Adrenal gland (tissue), 12 donors: ENCODE data around the gene TMOD1. TPM values are rescaled to one million over a fixed set of nuclear protein-coding genes. Genes with fewer than 3 reads are reported as not detected.
A peak's percentile ranks its signal among the peaks of the same experiment; 100 is the strongest.

Source experiments
- DNase-seq, 7 donors: peaks; one replicate each; pipeline ENCODE4 v3.0.0-alpha.2; 2019 to 2020
- H3K27ac ChIP-seq, 5 donors: fragments of 200-600 bp; sonication (generic) in 4 of 5; 1 replicate in 3 of 5; 2 replicates in 2 of 5; pipeline versions ENCODE4 v1.5.1 to v1.8.0; 2016 to 2020; ENCODE audit warnings: mild to moderate bottlenecking in 1 of 5
- H3K27me3 ChIP-seq: fragments of 200-600 bp; 2 replicates; pipeline ENCODE4 v1.8.0; 2021
- H3K36me3 ChIP-seq, 2 donors: fragments of 200-600 bp; replicated peaks in 1 of 2; 1 replicate in 1 of 2; 2 replicates in 1 of 2; pipeline versions ENCODE4 v1.5.1 to v1.8.0; 2018 to 2022
- H3K4me1 ChIP-seq, 2 donors: fragments of 200-600 bp; replicated peaks in 1 of 2; 1 replicate in 1 of 2; 2 replicates in 1 of 2; pipeline versions ENCODE4 v1.5.1 to v1.8.0; 2018 to 2021
- H3K4me3 ChIP-seq, 4 donors: fragments of 200-600 bp; sonication (generic) in 3 of 4; one replicate each; pipeline ENCODE4 v1.5.1; 2016 to 2018
- H3K9me3 ChIP-seq, 3 donors: fragments of 200-600 bp; sonication (generic) in 1 of 3; replicated peaks in 1 of 3; 1 replicate in 2 of 3; 2 replicates in 1 of 3; pipeline versions ENCODE4 v1.5.1 to v1.8.0; 2016 to 2021
- POLR2A ChIP-seq, 2 donors: fragments of 450-650 bp; IDR thresholded peaks; one replicate each; pipeline ENCODE4 v1.6.1; 2017; ENCODE audit warnings: antibody characterized with exemption in 2 of 2, mild to moderate bottlenecking in 2 of 2, moderate library complexity in 1 of 2
- WGBS, 4 donors: extraction: QIAGEN DNeasy Blood & Tissue Kit in 2 of 4; methylation state at CpG; one replicate each; pipeline versions ENCODE4 v1.1.5 to v1.1.7; 2013 to 2017; 5-methylcytosine and 5-hydroxymethylcytosine counted together
- intact Hi-C, 2 donors: fragments of 100-400 bp; cut with DNase I; formaldehyde crosslinking; loops; one replicate each; pipeline versions ENCODE4 v1.14.1 to v1.15.0; 2022 to 2023
- polyA plus RNA-seq, 3 donors: library from polyadenylated mRNA; stranded (reverse); fragments of 200-250 nt in 2 of 3; fragments of 350-450 nt in 1 of 3; fragmentation: Illumina TruSeq in 1 of 3; extraction: RNeasy Lipid Tissue Mini Kit (QIAGEN cat#74804) in 1 of 3; gene quantifications; one replicate each; pipeline ENCODE4 v1.2.3, GENCODE V29; 2013 to 2014
- total RNA-seq, 9 donors: library from RNA; depleted of rRNA in 4 of 9; stranded (reverse); fragments of >200 nt in 4 of 9; fragments of 120-200 nt in 1 of 9; fragmentation: NEBNext Ultra II Directional in 1 of 9; extraction: Animal tissue kit (Norgen Biotek cat#: 25700) in 1 of 9; gene quantifications; one replicate each; pipeline versions ENCODE4 v1.1.0 to v1.2.4, GENCODE V29; 2013 to 2023
- TF ChIP-seq, protein P1 (sequence below), 6 experiments: fragments of 450-650 bp in 4 of 6; fragments of 200-600 bp in 2 of 6; sonication (generic) in 1 of 6; IDR thresholded peaks; 1 replicate in 5 of 6; 2 replicates in 1 of 6; pipeline versions ENCODE4 v1.5.1 to v1.8.0; 2016 to 2021; ENCODE audit warnings: antibody characterized with exemption in 6 of 6, mild to moderate bottlenecking in 2 of 6, moderate library complexity in 1 of 6
- donor health status: healthy with polysubstance abuse.
- donor health status: Bipolar disorder and iron deficiency.
- donor health status: DM: yes; HTN: yes; CAD: no.
- donor health status: DM: no; HTN: no; CAD: no.
- donor health status: DM: no; HTN: no; CAD: no.
- donor health status: DM: yes; HTN: yes; CAD: no.

Gene TMOD1
- total and polyA plus RNA-seq, 12 donors, result 23.9 to 91.2 (median 59.8) TPM

DNA sequence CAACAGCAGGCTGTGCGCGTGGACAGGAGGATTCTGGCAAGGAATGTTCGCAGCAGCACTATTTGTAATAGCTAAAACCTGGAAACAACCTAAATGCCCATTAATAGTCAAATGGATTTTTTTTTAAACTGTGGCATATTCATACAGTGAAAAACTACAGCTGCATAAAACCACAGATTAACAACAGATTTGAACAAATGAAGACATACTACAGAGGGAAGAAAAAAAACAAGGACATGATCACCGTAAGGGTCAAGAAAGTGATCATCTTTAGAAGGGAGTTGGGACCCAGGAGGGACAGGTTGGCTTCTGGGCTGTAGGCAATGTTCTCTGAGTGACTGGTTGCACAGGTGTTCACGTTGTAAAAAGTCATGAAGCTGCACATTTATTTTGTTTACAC lies 1.2 kb upstream of the TMOD1 start:
- H3K27me3 ChIP-seq, result no peaks in the 10 kb centered on the region
- H3K27ac ChIP-seq, result no peak overlapping the region
- H3K4me1 ChIP-seq, result peaks cover 30 to 33% of the 10 kb centered on the region in 2 donors
- H3K36me3 ChIP-seq, result peaks cover 0 to 5% of the 10 kb centered on the region in 2 donors
- H3K9me3 ChIP-seq, result no peaks in the 10 kb centered on the region
- H3K4me3 ChIP-seq, result no peak overlapping the region
- no peak for TF ChIP-seq POLR2A (IDR thresholded peaks at IDR 0.05)
- TF ChIP-seq, protein P1, sequence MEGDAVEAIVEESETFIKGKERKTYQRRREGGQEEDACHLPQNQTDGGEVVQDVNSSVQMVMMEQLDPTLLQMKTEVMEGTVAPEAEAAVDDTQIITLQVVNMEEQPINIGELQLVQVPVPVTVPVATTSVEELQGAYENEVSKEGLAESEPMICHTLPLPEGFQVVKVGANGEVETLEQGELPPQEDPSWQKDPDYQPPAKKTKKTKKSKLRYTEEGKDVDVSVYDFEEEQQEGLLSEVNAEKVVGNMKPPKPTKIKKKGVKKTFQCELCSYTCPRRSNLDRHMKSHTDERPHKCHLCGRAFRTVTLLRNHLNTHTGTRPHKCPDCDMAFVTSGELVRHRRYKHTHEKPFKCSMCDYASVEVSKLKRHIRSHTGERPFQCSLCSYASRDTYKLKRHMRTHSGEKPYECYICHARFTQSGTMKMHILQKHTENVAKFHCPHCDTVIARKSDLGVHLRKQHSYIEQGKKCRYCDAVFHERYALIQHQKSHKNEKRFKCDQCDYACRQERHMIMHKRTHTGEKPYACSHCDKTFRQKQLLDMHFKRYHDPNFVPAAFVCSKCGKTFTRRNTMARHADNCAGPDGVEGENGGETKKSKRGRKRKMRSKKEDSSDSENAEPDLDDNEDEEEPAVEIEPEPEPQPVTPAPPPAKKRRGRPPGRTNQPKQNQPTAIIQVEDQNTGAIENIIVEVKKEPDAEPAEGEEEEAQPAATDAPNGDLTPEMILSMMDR (IDR thresholded peaks at IDR 0.05), result no peak
- 63 to 77% (median 68%) methylated on average over 5 of the region's 5 CpGs for WGBS, 4 donors
- intact Hi-C loops, result no loop called here
- DNase-seq, result no peak

GRCh38 chr9:97500765-97501176 lies 695 bp upstream of the TMOD1 start:
- H3K9me3 ChIP-seq, result no peaks in the 10 kb centered on the region
- peaks cover 32 to 38% of the 10 kb centered on the region in 2 donors for H3K4me1 ChIP-seq
- intact Hi-C loops, result no loop called here
- DNase-seq, result no peak
- no peaks in the 10 kb centered on the region for H3K27me3 ChIP-seq
- H3K27ac ChIP-seq, result peak overlapping the region in 2 of 5 donors; percentile 64 to 86
- peaks cover 0 to 5% of the 10 kb centered on the region in 2 donors for H3K36me3 ChIP-seq
- peak overlapping the region in 2 of 4 donors; percentile 27 to 95 for H3K4me3 ChIP-seq
- 18 to 28% (median 25%) methylated on average over 6 of the region's 6 CpGs for WGBS, 4 donors
- no peak for TF ChIP-seq POLR2A (IDR thresholded peaks at IDR 0.05)
- TF ChIP-seq, protein P1 (IDR thresholded peaks at IDR 0.05), result no peak

DNA sequence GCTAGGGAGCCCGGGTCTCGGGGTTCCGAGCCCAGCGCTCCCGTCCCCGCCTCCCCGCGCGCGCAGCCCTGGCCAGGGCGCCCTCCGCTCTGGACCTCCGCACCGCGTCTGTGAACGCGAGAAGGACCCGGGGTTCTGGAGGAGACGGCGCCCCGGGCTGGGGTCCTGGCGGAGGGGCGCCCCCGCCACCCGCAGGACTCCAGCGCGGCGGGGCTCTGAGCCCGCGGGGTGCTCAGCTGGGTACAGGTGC lies 431 bp downstream of the TMOD1 start:
- peak overlapping the region in 3 of 5 donors; percentile 78 to 87 (median 86) for H3K27ac ChIP-seq
- H3K36me3 ChIP-seq, result no peaks in the 10 kb centered on the region
- intact Hi-C loops, result no loop called here
- H3K27me3 ChIP-seq, result no peaks in the 10 kb centered on the region
- peak overlapping the region; percentile 48 to 95 (median 78) for H3K4me3 ChIP-seq
- H3K4me1 ChIP-seq, result peaks cover 32 to 43% of the 10 kb centered on the region in 2 donors
- no peaks in the 10 kb centered on the region for H3K9me3 ChIP-seq
- DNase-seq, result no peak
- 0 to 1% (median 1%) methylated on average over 5 to 30 of the region's 30 CpGs; no CpG with 5 or more reads in 1 of the 4 donors for WGBS, 4 donors
- TF ChIP-seq, protein P1 (IDR thresholded peaks at IDR 0.05), result no peak
- peak in 1 of 2 donors; percentile 22 for TF ChIP-seq POLR2A (IDR thresholded peaks at IDR 0.05)

DNA sequence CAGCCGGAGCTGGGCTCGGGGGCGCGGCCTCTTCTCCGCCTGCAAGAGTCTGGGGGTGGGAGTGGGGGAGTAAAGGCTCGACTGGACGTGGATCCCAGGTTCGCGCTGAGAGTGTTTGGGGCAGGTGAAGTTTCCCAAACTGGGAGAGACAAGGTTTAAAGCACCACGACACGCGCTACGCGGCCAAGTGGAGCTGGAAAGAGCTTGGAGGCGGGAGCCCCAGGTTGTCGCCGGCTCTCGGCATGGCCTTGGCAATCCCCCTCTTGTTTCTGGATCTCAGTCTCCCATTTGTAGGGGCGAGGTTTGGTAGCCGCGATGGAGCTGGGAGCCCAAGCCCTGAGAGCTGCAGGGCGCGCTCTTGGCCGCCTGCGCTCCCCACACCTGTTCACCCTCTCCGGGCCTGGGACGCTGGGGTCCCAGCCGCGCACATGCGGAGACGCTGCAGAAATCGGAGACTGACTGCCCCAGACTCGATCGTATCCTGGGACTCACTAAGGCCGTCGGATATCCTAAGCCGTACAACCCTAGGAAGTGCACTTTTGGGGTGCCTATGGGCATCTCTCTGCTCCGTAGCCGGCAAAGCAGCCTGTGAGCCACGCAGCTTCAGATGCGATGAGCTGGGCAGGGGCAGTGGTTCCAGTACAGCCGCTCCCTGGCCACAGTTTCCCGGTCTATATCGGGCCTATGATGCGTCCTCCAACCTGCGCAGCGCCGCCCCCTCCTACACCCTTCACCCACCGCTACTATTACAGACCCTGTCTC lies 937 bp downstream of the TMOD1 start:
- intact Hi-C loops, result no loop called here
- TF ChIP-seq, protein P1 (IDR thresholded peaks at IDR 0.05), result no peak
- TF ChIP-seq POLR2A (IDR thresholded peaks at IDR 0.05), result no peak
- Histone ChIP-seq H3K27ac (peak overlapping the region in 4 of 5 donors; percentile 21 to 87 (median 82)), H3K4me1 (peaks cover 32 to 48% of the 10 kb centered on the region in 2 donors), H3K36me3 (no peaks in the 10 kb centered on the region), H3K4me3 (peak overlapping the region; percentile 48 to 95 (median 78)), H3K27me3 (no peaks in the 10 kb centered on the region), H3K9me3 (no peaks in the 10 kb centered on the region)
- peak in 4 of 7 donors; percentile 28 to 66 (median 42) for DNase-seq
- WGBS, 4 donors, result 7 to 37% (median 10%) methylated on average over 8 to 49 of the region's 49 CpGs
